ENCODE results near the gene SCN2B. TPM values are rescaled to one million over a fixed set of nuclear protein-coding genes. Genes with fewer than 3 reads are reported as not detected.

Gene SCN2B
- polyA plus RNA-seq, 1 of the 3 experiments (the other 2 are of a cell fraction): 0.05 TPM

DNA sequence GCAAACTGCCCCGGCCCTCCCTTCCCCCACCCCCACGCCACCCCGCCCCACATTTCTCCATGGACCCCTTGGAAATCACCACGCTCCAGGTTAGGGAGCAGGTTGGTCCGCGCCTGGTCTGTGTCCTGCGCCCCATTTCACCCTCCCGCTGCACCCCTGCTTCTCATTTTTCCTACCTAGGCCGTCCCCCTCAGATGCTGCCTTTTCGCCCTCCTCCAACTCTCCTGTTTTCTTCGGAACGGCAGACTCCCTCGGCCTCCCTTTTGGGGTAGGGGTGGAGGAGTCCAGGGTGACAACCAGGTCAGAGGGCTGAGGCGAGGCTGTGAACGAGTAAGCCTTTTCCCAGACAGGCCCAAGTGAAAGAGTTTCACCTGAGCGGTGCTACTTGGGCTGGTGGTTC is 22.9 kb downstream of the SCN2B start:
- POLR2A ChIA-PET: interaction anchor here (0.6 kb wide), 1 partner anchor 10 kb away, joined by 3 read pairs; no protein-coding TSS in a partner anchor
- whole genome bisulfite sequencing (ENCODE audit: low lambda C conversion rate): 51% methylated on average over 16 of the region's 16 CpGs
- peaks cover 0 to 16% of the 10 kb centered on the region in 2 experiments; a peak in 1 of 4 replicates for H3K4me1 ChIP-seq (ENCODE audit: control insufficient read depth in 1 of 2, insufficient read depth in 2 of 2, low read depth in 1 of 2, low read length in 1 of 2)

More for the DNA sequence above, 22.9 kb downstream of the SCN2B start:
- Histone ChIP-seq H3K27ac (ENCODE audit: low read depth in 2 of 2, low read length in 1 of 2) (no peak overlapping the region), H3K9ac (no peak overlapping the region), H3K79me2 (ENCODE audit: insufficient read depth) (no peaks in the 10 kb centered on the region), H3K27me3 (ENCODE audit: insufficient read depth) (peaks cover 67% of the 10 kb centered on the region), H4K20me1 (ENCODE audit: insufficient read depth) (no peaks in the 10 kb centered on the region), H3K4me3 (ENCODE audit: low read depth in 2 of 2, low read length in 1 of 2) (peak overlapping the region in 1 of 2 experiments; percentile 63; a peak in 2 of 4 replicates), H3K9me2 (no peaks in the 10 kb centered on the region), H3K4me2 (peak overlapping the region; percentile 87), H3K36me3 (replicated peaks in 1 of 2; ENCODE audit: control insufficient read depth in 1 of 2, insufficient read depth in 2 of 2, low read length in 1 of 2) (no peaks in the 10 kb centered on the region), H2AFZ (ENCODE audit: low read depth) (no peak overlapping the region), H3F3A (replicated peaks; ENCODE audit: insufficient read depth) (no peaks in the 10 kb centered on the region), H3K9me3 (no peaks in the 10 kb centered on the region)
- no peak for DNase-seq
- CTCF ChIA-PET: interaction anchor here (1.0 to 2.1 kb wide), 3 partner anchors 9 to 18 kb away, joined by 3 to 26 read pairs (median 7); no protein-coding TSS in a partner anchor
- TF ChIP-seq, protein P1, sequence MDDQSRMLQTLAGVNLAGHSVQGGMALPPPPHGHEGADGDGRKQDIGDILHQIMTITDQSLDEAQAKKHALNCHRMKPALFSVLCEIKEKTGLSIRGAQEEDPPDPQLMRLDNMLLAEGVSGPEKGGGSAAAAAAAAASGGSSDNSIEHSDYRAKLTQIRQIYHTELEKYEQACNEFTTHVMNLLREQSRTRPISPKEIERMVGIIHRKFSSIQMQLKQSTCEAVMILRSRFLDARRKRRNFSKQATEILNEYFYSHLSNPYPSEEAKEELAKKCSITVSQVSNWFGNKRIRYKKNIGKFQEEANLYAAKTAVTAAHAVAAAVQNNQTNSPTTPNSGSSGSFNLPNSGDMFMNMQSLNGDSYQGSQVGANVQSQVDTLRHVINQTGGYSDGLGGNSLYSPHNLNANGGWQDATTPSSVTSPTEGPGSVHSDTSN (IDR thresholded peaks at IDR 0.05): no peak
- TF ChIP-seq, protein P2, sequence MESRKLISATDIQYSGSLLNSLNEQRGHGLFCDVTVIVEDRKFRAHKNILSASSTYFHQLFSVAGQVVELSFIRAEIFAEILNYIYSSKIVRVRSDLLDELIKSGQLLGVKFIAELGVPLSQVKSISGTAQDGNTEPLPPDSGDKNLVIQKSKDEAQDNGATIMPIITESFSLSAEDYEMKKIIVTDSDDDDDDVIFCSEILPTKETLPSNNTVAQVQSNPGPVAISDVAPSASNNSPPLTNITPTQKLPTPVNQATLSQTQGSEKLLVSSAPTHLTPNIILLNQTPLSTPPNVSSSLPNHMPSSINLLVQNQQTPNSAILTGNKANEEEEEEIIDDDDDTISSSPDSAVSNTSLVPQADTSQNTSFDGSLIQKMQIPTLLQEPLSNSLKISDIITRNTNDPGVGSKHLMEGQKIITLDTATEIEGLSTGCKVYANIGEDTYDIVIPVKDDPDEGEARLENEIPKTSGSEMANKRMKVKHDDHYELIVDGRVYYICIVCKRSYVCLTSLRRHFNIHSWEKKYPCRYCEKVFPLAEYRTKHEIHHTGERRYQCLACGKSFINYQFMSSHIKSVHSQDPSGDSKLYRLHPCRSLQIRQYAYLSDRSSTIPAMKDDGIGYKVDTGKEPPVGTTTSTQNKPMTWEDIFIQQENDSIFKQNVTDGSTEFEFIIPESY (IDR thresholded peaks at IDR 0.05; ENCODE audit: borderline replicate concordance, low read depth): no peak
- TF ChIP-seq FOXM1 (IDR thresholded peaks at IDR 0.05; ENCODE audit: low read depth) (no peak), TCF12 (IDR thresholded peaks at IDR 0.05) (no peak), CHD2 (IDR thresholded peaks at IDR 0.05; ENCODE audit: low read length, partially characterized antibody) (no peak), POLR2AphosphoS5 (IDR thresholded peaks at IDR 0.05; ENCODE audit: low read depth, low read length) (no peak), FOXJ3 (CRISPR knock-in tag; IDR thresholded peaks at IDR 0.05) (no peak), SMC3 (IDR thresholded peaks at IDR 0.05; ENCODE audit: low read depth, low read length) (no peak), RAD21 (IDR thresholded peaks at IDR 0.05; ENCODE audit: low read length) (no peak), NFIC (IDR thresholded peaks at IDR 0.05; ENCODE audit: borderline replicate concordance) (no peak), MEF2A (IDR thresholded peaks at IDR 0.05; ENCODE audit: borderline replicate concordance, low read depth) (no peak), NRF1 (IDR thresholded peaks at IDR 0.05; ENCODE audit: low read depth, low read length) (no peak), MXI1 (IDR thresholded peaks at IDR 0.05; ENCODE audit: low read depth, low read length) (no peak), TAF1 (IDR thresholded peaks at IDR 0.05; ENCODE audit: borderline replicate concordance, low read depth, low read length) (no peak), EP300 (IDR thresholded peaks at IDR 0.05; ENCODE audit: borderline replicate concordance in 1 of 2, low read depth in 1 of 2, low read length in 1 of 2) (no peak), TEAD4 (IDR thresholded peaks at IDR 0.05; ENCODE audit: borderline replicate concordance, insufficient read depth) (no peak)
- TF ChIP-seq, protein P3, sequence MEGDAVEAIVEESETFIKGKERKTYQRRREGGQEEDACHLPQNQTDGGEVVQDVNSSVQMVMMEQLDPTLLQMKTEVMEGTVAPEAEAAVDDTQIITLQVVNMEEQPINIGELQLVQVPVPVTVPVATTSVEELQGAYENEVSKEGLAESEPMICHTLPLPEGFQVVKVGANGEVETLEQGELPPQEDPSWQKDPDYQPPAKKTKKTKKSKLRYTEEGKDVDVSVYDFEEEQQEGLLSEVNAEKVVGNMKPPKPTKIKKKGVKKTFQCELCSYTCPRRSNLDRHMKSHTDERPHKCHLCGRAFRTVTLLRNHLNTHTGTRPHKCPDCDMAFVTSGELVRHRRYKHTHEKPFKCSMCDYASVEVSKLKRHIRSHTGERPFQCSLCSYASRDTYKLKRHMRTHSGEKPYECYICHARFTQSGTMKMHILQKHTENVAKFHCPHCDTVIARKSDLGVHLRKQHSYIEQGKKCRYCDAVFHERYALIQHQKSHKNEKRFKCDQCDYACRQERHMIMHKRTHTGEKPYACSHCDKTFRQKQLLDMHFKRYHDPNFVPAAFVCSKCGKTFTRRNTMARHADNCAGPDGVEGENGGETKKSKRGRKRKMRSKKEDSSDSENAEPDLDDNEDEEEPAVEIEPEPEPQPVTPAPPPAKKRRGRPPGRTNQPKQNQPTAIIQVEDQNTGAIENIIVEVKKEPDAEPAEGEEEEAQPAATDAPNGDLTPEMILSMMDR (IDR thresholded peaks at IDR 0.05): no peak
- TF ChIP-seq, protein P4, sequence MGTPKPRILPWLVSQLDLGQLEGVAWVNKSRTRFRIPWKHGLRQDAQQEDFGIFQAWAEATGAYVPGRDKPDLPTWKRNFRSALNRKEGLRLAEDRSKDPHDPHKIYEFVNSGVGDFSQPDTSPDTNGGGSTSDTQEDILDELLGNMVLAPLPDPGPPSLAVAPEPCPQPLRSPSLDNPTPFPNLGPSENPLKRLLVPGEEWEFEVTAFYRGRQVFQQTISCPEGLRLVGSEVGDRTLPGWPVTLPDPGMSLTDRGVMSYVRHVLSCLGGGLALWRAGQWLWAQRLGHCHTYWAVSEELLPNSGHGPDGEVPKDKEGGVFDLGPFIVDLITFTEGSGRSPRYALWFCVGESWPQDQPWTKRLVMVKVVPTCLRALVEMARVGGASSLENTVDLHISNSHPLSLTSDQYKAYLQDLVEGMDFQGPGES (IDR thresholded peaks at IDR 0.05; ENCODE audit: low read depth, low read length): no peak

Data from SK-N-SH (cell line).